H1 (cell line): ENCODE results near the gene ZNF618. TPM values are rescaled to one million over a fixed set of nuclear protein-coding genes. Genes with fewer than 3 reads are reported as not detected.
A peak's percentile ranks its signal among the peaks of the same experiment; 100 is the strongest.

Experiments
- CTCF ChIA-PET: fragments of 300-600 bp; sonication (Branson Sonifier 250); formaldehyde crosslinking; loops from one replicate; lab custom pipeline; 2021; ENCODE audit not compliant: partially characterized antibody; lab: Charles Lee
- POLR2A ChIA-PET: fragments of 300-600 bp; sonication (Branson Sonifier 250); formaldehyde crosslinking; loops from one replicate; lab custom pipeline; 2021; ENCODE audit warnings: inconsistent platforms; ENCODE audit not compliant: partially characterized antibody; lab: Charles Lee
- DNase-seq, 2 experiments: peaks; one replicate each; pipeline versions ENCODE4 v3.0.0 to v3.0.0-alpha.2; 2010 to 2022; ENCODE audit warnings: low spot score in 2 of 2, low read depth in 1 of 2, mixed read lengths in 1 of 2
- FAIRE-seq: peaks from 2 replicates; lab custom pipeline; 2011; peaks lifted over from hg19 to GRCh38; lab: Jason Lieb, UNC
- H2AFZ ChIP-seq: 2 replicates; pipeline ENCODE4 v1.8.1; 2012; ENCODE audit warnings: low read length, inconsistent platforms
- H2AK5ac ChIP-seq: 2 replicates; pipeline ENCODE4 v1.6.1; 2013; ENCODE audit warnings: low read depth, low read length
- H2BK120ac ChIP-seq: replicated peaks from 2 replicates; pipeline ENCODE3; 2013; ENCODE audit warnings: low read depth, low read length, inconsistent platforms
- H2BK12ac ChIP-seq: 2 replicates; pipeline ENCODE4 v1.6.1; 2013; ENCODE audit warnings: low read depth, low read length
- H2BK15ac ChIP-seq: 2 replicates; pipeline ENCODE4 v1.6.1; 2013; ENCODE audit warnings: low read length
- H2BK20ac ChIP-seq: 2 replicates; pipeline ENCODE4 v1.6.1; 2013; ENCODE audit warnings: low read length
- H2BK5ac ChIP-seq: 2 replicates; pipeline ENCODE4 v1.6.1; 2013; ENCODE audit warnings: low read depth, low read length
- H3K14ac ChIP-seq: 2 replicates; pipeline ENCODE4 v1.6.1; 2013; ENCODE audit warnings: inconsistent platforms; ENCODE audit not compliant: insufficient read length
- H3K18ac ChIP-seq: 2 replicates; pipeline ENCODE4 v1.6.1; 2013; ENCODE audit warnings: low read length; ENCODE audit errors: extremely low read depth
- H3K23ac ChIP-seq: 2 replicates; pipeline ENCODE4 v1.6.1; 2013; ENCODE audit warnings: inconsistent platforms; ENCODE audit not compliant: insufficient read length
- H3K23me2 ChIP-seq: 2 replicates; pipeline ENCODE4 v1.6.1; 2013; ENCODE audit warnings: low read depth, low read length
- H3K27ac ChIP-seq: 2 replicates; pipeline ENCODE4 v1.6.1; 2011; ENCODE audit warnings: low read depth, low read length, inconsistent platforms
- H3K27me3 ChIP-seq, 4 experiments: replicated peaks in 1 of 4; 1 replicate in 1 of 4; 2 replicates in 3 of 4; pipeline versions ENCODE4 v1.6.1 to v1.8.1; 2011 to 2013; ENCODE audit warnings: low read length in 3 of 4, mild to moderate bottlenecking in 3 of 4, inconsistent platforms in 2 of 4, mixed read lengths in 2 of 4, moderate library complexity in 1 of 4; ENCODE audit not compliant: control insufficient read depth in 3 of 4, insufficient read depth in 3 of 4; ENCODE audit errors: extremely low read depth in 1 of 4
- H3K36me3 ChIP-seq, 4 experiments: 2 replicates each; pipeline versions ENCODE4 v1.6.1 to v1.8.1; 2011 to 2013; ENCODE audit warnings: mild to moderate bottlenecking in 4 of 4, low read length in 3 of 4, moderate library complexity in 2 of 4, control low read depth in 1 of 4, inconsistent platforms in 1 of 4; ENCODE audit not compliant: insufficient read depth in 4 of 4, control insufficient read depth in 2 of 4
- H3K4ac ChIP-seq: replicated peaks from 2 replicates; pipeline ENCODE3; 2013; ENCODE audit warnings: low read length, low read depth, mixed read lengths, inconsistent platforms; ENCODE audit not compliant: insufficient read length
- H3K4me1 ChIP-seq, 4 experiments: replicated peaks in 1 of 4; 1 replicate in 1 of 4; 2 replicates in 3 of 4; pipeline versions ENCODE4 v1.6.1 to v1.8.1; 2011 to 2013; ENCODE audit warnings: low read length in 3 of 4, inconsistent platforms in 2 of 4, mixed read lengths in 1 of 4; ENCODE audit not compliant: insufficient read depth in 4 of 4, control insufficient read depth in 3 of 4
- H3K4me2 ChIP-seq, 2 experiments: 2 replicates each; pipeline versions ENCODE4 v1.6.1 to v1.8.1; 2011 to 2013; ENCODE audit warnings: low read depth in 2 of 2, low read length in 2 of 2, control low read depth in 1 of 2, inconsistent platforms in 1 of 2, mild to moderate bottlenecking in 1 of 2; ENCODE audit not compliant: insufficient read depth in 1 of 2
- H3K4me3 ChIP-seq, 4 experiments: fragments of 200-600, 300-600 bp in 1 of 4; sonication (generic), shearing (Covaris generic), sonication (Bioruptor Twin) in 1 of 4; 2 replicates each; pipeline versions ENCODE4 v1.5.1 to v1.8.1; 2011 to 2016; ENCODE audit warnings: low read length in 4 of 4, low read depth in 3 of 4, control low read depth in 2 of 4, inconsistent platforms in 2 of 4, mild to moderate bottlenecking in 2 of 4, mixed read lengths in 1 of 4, moderate library complexity in 1 of 4; ENCODE audit not compliant: insufficient read depth in 2 of 4; ENCODE audit errors: extremely low read depth in 1 of 4
- H3K56ac ChIP-seq: replicated peaks from 2 replicates; pipeline ENCODE3; 2013; ENCODE audit warnings: low read depth, mild to moderate bottlenecking, mixed read lengths, low read length, inconsistent platforms; ENCODE audit not compliant: insufficient read length
- H3K79me1 ChIP-seq: 2 replicates; pipeline ENCODE4 v1.6.1; 2013; ENCODE audit warnings: low read depth, low read length, control low read depth
- H3K79me2 ChIP-seq, 2 experiments: 2 replicates each; pipeline versions ENCODE4 v1.6.1 to v1.8.1; 2012 to 2013; ENCODE audit warnings: low read length in 2 of 2, mild to moderate bottlenecking in 2 of 2, inconsistent platforms in 1 of 2; ENCODE audit not compliant: insufficient read depth in 2 of 2, control insufficient read depth in 1 of 2
- H3K9ac ChIP-seq, 4 experiments: replicated peaks in 1 of 4; 1 replicate in 1 of 4; 2 replicates in 3 of 4; pipeline versions ENCODE4 v1.6.1 to v1.8.1; 2011 to 2013; ENCODE audit warnings: low read depth in 3 of 4, low read length in 3 of 4, control low read depth in 2 of 4, mild to moderate bottlenecking in 2 of 4, moderate library complexity in 2 of 4, inconsistent platforms in 1 of 4; ENCODE audit errors: extremely low read depth in 1 of 4
- H3K9me3 ChIP-seq, 2 experiments: 2 replicates each; pipeline versions ENCODE4 v1.6.1 to v1.8.1; 2012 to 2013; ENCODE audit warnings: mild to moderate bottlenecking in 2 of 2, moderate library complexity in 2 of 2, control low read depth in 1 of 2, inconsistent platforms in 1 of 2, low read depth in 1 of 2, low read length in 1 of 2, mixed read lengths in 1 of 2; ENCODE audit not compliant: insufficient read depth in 2 of 2
- H4K20me1 ChIP-seq, 2 experiments: replicated peaks in 1 of 2; 2 replicates each; pipeline versions ENCODE3 to v1.8.1; 2011 to 2013; ENCODE audit warnings: inconsistent platforms in 2 of 2, low read length in 2 of 2, mild to moderate bottlenecking in 1 of 2; ENCODE audit not compliant: insufficient read depth in 2 of 2, control insufficient read depth in 1 of 2
- H4K5ac ChIP-seq: 2 replicates; pipeline ENCODE4 v1.6.1; 2013; ENCODE audit warnings: low read length, low read depth, mixed read lengths, inconsistent platforms; ENCODE audit not compliant: insufficient read length
- H4K8ac ChIP-seq: 2 replicates; pipeline ENCODE4 v1.8.0; 2013; ENCODE audit warnings: mild to moderate bottlenecking, moderate library complexity, low read length, inconsistent platforms; ENCODE audit not compliant: insufficient read depth; ENCODE audit errors: extremely low read depth
- H4K91ac ChIP-seq: replicated peaks from 2 replicates; pipeline ENCODE3; 2013; ENCODE audit warnings: low read length, mixed read lengths, inconsistent platforms; ENCODE audit not compliant: insufficient read length
- BCL11A ChIP-seq, 2 experiments: IDR thresholded peaks; one replicate each; pipeline ENCODE4 v1.6.1; 2011; ENCODE audit warnings: low read depth in 2 of 2, low read length in 2 of 2, mild to moderate bottlenecking in 2 of 2
- CTBP2 ChIP-seq: IDR thresholded peaks from 2 replicates; pipeline ENCODE4 v1.7.0; 2011; ENCODE audit warnings: borderline replicate concordance, mild to moderate bottlenecking, moderate library complexity, mixed read lengths, low read length; ENCODE audit not compliant: insufficient read depth, insufficient read length
- E2F6 ChIP-seq: IDR thresholded peaks from 2 replicates; pipeline ENCODE4 v1.6.1; 2012; ENCODE audit warnings: inconsistent platforms
- SIRT6 ChIP-seq: IDR thresholded peaks from one replicate; pipeline ENCODE4 v1.7.1; 2012; ENCODE audit warnings: low read length, inconsistent platforms
- SP1 ChIP-seq: IDR thresholded peaks from 2 replicates; pipeline ENCODE4 v1.6.1; 2011; ENCODE audit warnings: low read depth, low read length
- SP4 ChIP-seq: IDR thresholded peaks from 2 replicates; pipeline ENCODE4 v1.6.1; 2012; ENCODE audit warnings: low read length, inconsistent platforms
- SRF ChIP-seq: IDR thresholded peaks from 2 replicates; pipeline ENCODE4 v1.6.1; 2011; ENCODE audit warnings: mild to moderate bottlenecking, low read depth, low read length, moderate library complexity
- TAF7 ChIP-seq: optimal IDR thresholded peaks from 2 replicates; pipeline ENCODE3; 2011; ENCODE audit warnings: low read depth, mild to moderate bottlenecking, inconsistent platforms, low read length, moderate library complexity, borderline replicate concordance
- YY1 ChIP-seq: IDR thresholded peaks from 2 replicates; pipeline ENCODE4 v1.6.1; 2011; ENCODE audit warnings: low read depth, mild to moderate bottlenecking, low read length
- WGBS, 2 experiments: shearing (Covaris generic) in 1 of 2; methylation state at CpG; one replicate each; pipeline versions ENCODE4 v1.1.6 to v1.1.7; 2013 to 2015; ENCODE audit warnings: low lambda C conversion rate in 2 of 2, mixed read lengths in 2 of 2, inconsistent platforms in 1 of 2, low coverage in 1 of 2, missing lambda C conversion rate in 1 of 2; ENCODE audit not compliant: insufficient replicate concordance in 2 of 2, insufficient coverage in 1 of 2, insufficient read length in 1 of 2; ENCODE audit errors: extremely low coverage in 1 of 2, missing lambda C conversion rate in 1 of 2; 5-methylcytosine and 5-hydroxymethylcytosine counted together
- polyA plus RNA-seq, 7 experiments: library from polyadenylated mRNA; depleted of rRNA in 3 of 7; stranded (reverse) in 5 of 7; unstranded in 2 of 7; fragments of >200 nt in 5 of 7; fragments of 200-250 nt in 2 of 7; gene quantifications; 1 replicate in 5 of 7; 2 replicates in 1 of 7; 4 replicates in 1 of 7; pipeline versions ENCODE4 v1.2.1 to v1.2.3, GENCODE V29; 2011 to 2013; ENCODE audit warnings: missing spikeins in 2 of 7, mixed read lengths in 2 of 7
- total RNA-seq: library from RNA; stranded (reverse); fragmentation: NEBNext Ultra II Directional; extraction: Animal tissue kit (Norgen Biotek cat#: 25700); gene quantifications from 2 replicates; pipeline ENCODE4 v1.2.1, GENCODE V29; 2021

Gene ZNF618
- total and polyA plus RNA-seq, 2 of the 8 experiments (the other 6 are each of a cell fraction or from before 2014, with no cell fraction given), result 9.6 to 28.5 TPM

DNA sequence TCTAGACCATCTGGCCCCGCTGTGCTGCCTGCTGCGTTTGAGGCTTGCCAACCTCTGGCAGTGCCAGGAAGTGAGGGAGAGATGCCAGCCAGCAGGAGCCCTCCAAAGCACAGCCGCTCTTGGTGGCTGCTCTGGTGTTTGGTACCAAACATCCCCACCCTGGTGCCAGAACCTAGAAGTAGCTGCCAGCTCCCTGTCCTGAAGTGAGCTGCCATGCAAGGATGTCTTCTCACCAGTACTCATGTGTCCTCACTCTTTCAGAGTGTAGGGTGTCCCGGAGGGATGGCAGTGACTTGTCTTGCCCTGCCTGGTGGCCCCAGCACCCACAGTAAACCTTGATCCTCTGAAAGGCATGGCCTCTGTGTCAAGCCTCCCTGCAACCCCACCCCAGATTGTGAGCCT is 158.6 kb downstream of the ZNF618 start:
- CTCF ChIA-PET, result interaction anchor here (1.0 to 3.6 kb wide), 7 partner anchors 10 to 299 kb away, joined by 3 to 11 read pairs (median 4); no protein-coding TSS in a partner anchor
- WGBS, 2 experiments, result 71% methylated on average over 4 of the region's 4 CpGs; no CpG with 5 or more reads in 1 of the 2 experiments
- no peak overlapping the region for H2BK20ac ChIP-seq

More for the DNA sequence above, 158.6 kb downstream of the ZNF618 start:
- no peak overlapping the region for H3K4me2 ChIP-seq
- no peaks in the 10 kb centered on the region for H3K27me3 ChIP-seq
- H2AFZ ChIP-seq, result no peak overlapping the region
- H2BK5ac ChIP-seq, result no peak overlapping the region
- H3K9ac ChIP-seq, result no peak overlapping the region
- no peak overlapping the region for H4K5ac ChIP-seq
- peaks cover 0 to 12% (median 4%) of the 10 kb centered on the region in 4 experiments; a peak in 4 of 8 replicates for H3K36me3 ChIP-seq
- no peak overlapping the region for H3K27ac ChIP-seq
- no peak overlapping the region for H3K14ac ChIP-seq
- no peaks in the 10 kb centered on the region for H4K20me1 ChIP-seq
- no peak overlapping the region for H3K23ac ChIP-seq
- no peak overlapping the region for H4K91ac ChIP-seq
- H2BK120ac ChIP-seq, result no peak overlapping the region
- no peak overlapping the region for H2BK15ac ChIP-seq
- H3K4me1 ChIP-seq, result peaks cover 0 to 8% (median 6%) of the 10 kb centered on the region in 4 experiments; a peak in 4 of 7 replicates
- H3K4ac ChIP-seq, result no peak overlapping the region
- POLR2A ChIA-PET, result no interaction called here
- no peak overlapping the region for H3K18ac ChIP-seq
- no peaks in the 10 kb centered on the region for H3K79me2 ChIP-seq
- H3K56ac ChIP-seq, result no peak overlapping the region
- no peak for FAIRE-seq
- no peaks in the 10 kb centered on the region for H3K79me1 ChIP-seq
- H3K9me3 ChIP-seq, result no peaks in the 10 kb centered on the region
- no peak overlapping the region for H2BK12ac ChIP-seq
- peak in 1 of 2 experiments; percentile 28 for DNase-seq
- H4K8ac ChIP-seq, result no peak overlapping the region
- H2AK5ac ChIP-seq, result no peak overlapping the region
- H3K23me2 ChIP-seq, result no peaks in the 10 kb centered on the region; the same call in 1 of the 2 replicates
- H3K4me3 ChIP-seq, result no peak overlapping the region
- TF ChIP-seq SRF, result no peak
- TF ChIP-seq SP1, result no peak
- TF ChIP-seq TAF7, result no peak
- no peak for TF ChIP-seq E2F6
- TF ChIP-seq BCL11A (IDR thresholded peaks at IDR 0.05; ENCODE audit: low read depth in 2 of 2, low read length in 2 of 2), result no peak
- TF ChIP-seq YY1, result no peak
- no peak for TF ChIP-seq SIRT6
- no peak for TF ChIP-seq SP4
- TF ChIP-seq CTBP2, result no peak
